ENCODE results near the gene AFAP1L2.

DNA sequence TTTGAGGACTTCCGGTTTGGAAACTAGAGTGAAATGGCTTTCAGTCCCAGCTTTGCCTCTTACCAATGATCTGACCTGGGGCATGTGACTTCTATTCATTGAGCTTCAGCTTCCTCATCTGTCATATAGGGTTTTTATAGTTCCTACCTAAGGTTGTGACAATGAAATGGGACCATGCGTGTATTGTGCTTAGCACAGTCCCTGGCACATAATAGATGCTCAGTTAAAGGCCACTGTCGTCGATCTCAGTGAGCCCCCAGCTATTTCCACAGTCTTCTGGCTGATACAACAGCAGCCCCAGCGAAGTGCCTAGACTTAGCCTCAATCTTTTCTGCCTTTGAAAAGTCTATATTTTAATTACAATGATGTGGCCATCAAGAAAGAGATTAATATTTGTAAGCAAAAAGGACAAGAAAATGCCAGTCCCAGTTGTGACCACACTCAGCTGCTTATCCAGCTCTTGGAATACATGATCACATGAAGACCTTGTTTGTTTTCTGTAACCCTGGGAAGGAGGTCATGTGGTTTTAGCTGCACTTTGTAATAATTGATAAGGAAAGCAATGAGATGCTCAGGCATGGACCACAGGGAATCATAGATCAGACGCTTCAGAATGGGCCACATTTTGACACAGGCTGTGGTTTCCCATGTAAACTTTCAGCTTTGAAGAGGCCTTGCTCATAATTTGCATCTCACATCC lies 120.6 kb downstream of the AFAP1L2 start:
- TF ChIP-seq CTCF (IDR thresholded peaks at IDR 0.05) (no peak), POLR2A (IDR thresholded peaks at IDR 0.05) (no peak), POLR2AphosphoS5 (IDR thresholded peaks at IDR 0.05) (no peak), EP300 (IDR thresholded peaks at IDR 0.05) (no peak)
